ENCODE measurements around the gene FANCM.

FANCM gene

DNA sequence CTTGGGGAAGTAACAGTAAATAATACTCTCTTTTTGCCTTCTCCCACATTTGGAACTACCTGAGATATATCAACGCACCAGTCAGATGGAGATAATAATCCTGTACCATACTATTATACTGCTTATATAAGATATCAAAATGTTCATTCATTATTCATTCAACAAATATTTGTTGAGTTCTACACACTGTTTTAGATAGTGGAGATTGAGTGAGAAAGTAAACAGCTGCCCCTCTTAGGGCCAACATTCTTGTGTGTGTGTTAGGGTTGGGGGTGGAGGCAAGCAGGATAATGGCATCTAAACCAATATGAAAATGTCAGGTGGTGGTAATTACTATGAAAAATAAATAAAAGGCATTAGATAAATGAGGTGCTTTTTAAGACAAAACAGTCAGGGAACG is 103.3 kb downstream of the FANCM start:
- DNase-seq: no peak

DNA sequence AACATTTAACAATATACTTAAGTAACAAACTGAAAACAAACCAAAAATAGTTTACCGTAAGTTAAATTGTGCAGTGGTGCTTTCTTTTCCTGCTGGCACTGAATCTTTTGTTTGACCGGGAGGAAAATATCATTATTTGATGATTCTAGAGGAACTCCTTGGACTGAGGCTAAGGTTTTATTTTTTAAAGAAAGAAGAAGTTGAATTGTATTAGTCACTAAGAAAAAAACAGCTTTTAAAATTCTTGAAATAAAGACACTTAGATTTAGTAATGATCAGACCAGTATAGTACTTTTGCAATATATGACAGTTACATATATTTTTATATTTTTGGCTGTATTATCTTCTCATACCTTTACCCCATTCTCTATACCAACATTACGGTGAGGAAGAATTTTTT is 107.0 kb downstream of the FANCM start:
- no peak for DNase-seq

GRCh38 chr14:45246151-45246550 is 110.4 kb downstream of the FANCM start:
- no peak for DNase-seq

GRCh38 chr14:45246691-45247090 is 111.0 kb downstream of the FANCM start:
- no peak for DNase-seq

- DNase-seq: no peak
Measured at GRCh38 chr14:45247427-45247826, 111.7 kb downstream of the FANCM start.

GRCh38 chr14:45249856-45250575 is 114.3 kb downstream of the FANCM start:
- no peak for DNase-seq
